H1 (cell line): ENCODE measurements around the gene ACBD5. TPM values are rescaled to one million over a fixed set of nuclear protein-coding genes. Genes with fewer than 3 reads are reported as not detected.

Source experiments
- CHD1 ChIP-seq: IDR thresholded peaks from 2 replicates; pipeline ENCODE4 v1.6.1; 2012; ENCODE audit warnings: low read depth, low read length, improper control_type of control experiment
- MAFK ChIP-seq: IDR thresholded peaks from 2 replicates; pipeline ENCODE4 v1.6.1; 2012; ENCODE audit warnings: low read depth, mild to moderate bottlenecking, improper control_type of control experiment, low read length
- NRF1 ChIP-seq: IDR thresholded peaks from 2 replicates; pipeline ENCODE4 v1.6.1; 2011; ENCODE audit warnings: mild to moderate bottlenecking, low read depth, low read length, improper control_type of control experiment
- PHF8 ChIP-seq: fragments of 200-600 bp; sonication (generic); conservative IDR thresholded peaks from 2 replicates; pipeline ENCODE4 v1.7.1; 2012; ENCODE audit warnings: low read depth, mild to moderate bottlenecking, inconsistent platforms, low read length, moderate library complexity
- RFX5 ChIP-seq: IDR thresholded peaks from 2 replicates; pipeline ENCODE4 v1.6.1; 2011; ENCODE audit warnings: low read depth, low read length, improper control_type of control experiment, borderline replicate concordance
- SIN3A ChIP-seq, 2 experiments: IDR thresholded peaks in 1 of 2; conservative IDR thresholded peaks in 1 of 2; 2 replicates each; pipeline ENCODE4 v1.6.1; 2011 to 2012; ENCODE audit warnings: low read length in 2 of 2, improper control_type of control experiment in 1 of 2, low read depth in 1 of 2, mild to moderate bottlenecking in 1 of 2
- polyA plus RNA-seq, 7 experiments: library from polyadenylated mRNA; depleted of rRNA in 3 of 7; stranded (reverse) in 5 of 7; unstranded in 2 of 7; fragments of >200 nt in 5 of 7; fragments of 200-250 nt in 2 of 7; gene quantifications; 1 replicate in 5 of 7; 2 replicates in 1 of 7; 4 replicates in 1 of 7; pipeline versions ENCODE4 v1.2.1 to v1.2.3, GENCODE V29; 2011 to 2013; ENCODE audit warnings: missing spikeins in 2 of 7, mixed read lengths in 2 of 7
- small RNA-seq: library from polyadenylated mRNA; stranded (forward); fragments of <200 nt; extraction: miRNeasy Mini kit (QIAGEN cat#:217004); gene quantifications from one replicate; pipeline ENCODE3, GENCODE V24; 2013; ENCODE audit not compliant: insufficient read depth
- total RNA-seq: library from RNA; stranded (reverse); fragmentation: NEBNext Ultra II Directional; extraction: Animal tissue kit (Norgen Biotek cat#: 25700); gene quantifications from 2 replicates; pipeline ENCODE4 v1.2.1, GENCODE V29; 2021
- TF ChIP-seq, protein P1 (sequence below): IDR thresholded peaks from 2 replicates; pipeline ENCODE4 v1.6.1; 2012; ENCODE audit warnings: low read length, inconsistent platforms

Gene ACBD5
- total and polyA plus RNA-seq, 2 of the 8 experiments (the other 6 are each of a cell fraction or from before 2014, with no cell fraction given) = 4.6 to 15.9 TPM

DNA sequence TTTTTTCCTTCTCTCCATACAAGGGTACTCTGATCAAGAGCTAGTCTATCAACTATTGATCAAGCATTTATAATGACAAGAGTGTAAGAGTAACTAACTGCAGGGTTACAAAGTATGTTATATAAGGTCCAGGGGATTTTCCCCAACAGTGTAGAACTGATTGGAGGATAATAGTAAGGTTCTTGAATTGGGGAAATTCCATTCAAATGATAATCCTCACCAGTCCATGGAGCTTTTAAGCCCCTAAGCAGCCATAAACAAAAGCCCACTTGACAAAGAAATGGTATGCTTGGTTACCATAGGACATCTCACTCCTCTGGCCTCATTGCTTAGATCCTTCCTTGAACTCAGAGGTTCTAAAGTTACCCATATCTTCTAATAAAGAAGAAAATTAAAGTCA lies 94.7 kb downstream of the ACBD5 start (continued):
- TF ChIP-seq SIN3A (conservative IDR thresholded peaks at IDR 0.05 in 1 of 2, IDR thresholded peaks at IDR 0.05 in 1 of 2; ENCODE audit: low read depth in 1 of 2, low read length in 2 of 2) = no peak
- TF ChIP-seq, protein P1, sequence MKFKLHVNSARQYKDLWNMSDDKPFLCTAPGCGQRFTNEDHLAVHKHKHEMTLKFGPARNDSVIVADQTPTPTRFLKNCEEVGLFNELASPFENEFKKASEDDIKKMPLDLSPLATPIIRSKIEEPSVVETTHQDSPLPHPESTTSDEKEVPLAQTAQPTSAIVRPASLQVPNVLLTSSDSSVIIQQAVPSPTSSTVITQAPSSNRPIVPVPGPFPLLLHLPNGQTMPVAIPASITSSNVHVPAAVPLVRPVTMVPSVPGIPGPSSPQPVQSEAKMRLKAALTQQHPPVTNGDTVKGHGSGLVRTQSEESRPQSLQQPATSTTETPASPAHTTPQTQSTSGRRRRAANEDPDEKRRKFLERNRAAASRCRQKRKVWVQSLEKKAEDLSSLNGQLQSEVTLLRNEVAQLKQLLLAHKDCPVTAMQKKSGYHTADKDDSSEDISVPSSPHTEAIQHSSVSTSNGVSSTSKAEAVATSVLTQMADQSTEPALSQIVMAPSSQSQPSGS = no peak
- TF ChIP-seq PHF8 = no peak
- no peak for TF ChIP-seq NRF1
- TF ChIP-seq RFX5 = no peak
- TF ChIP-seq CHD1 = no peak
- TF ChIP-seq MAFK = no peak

Small RNA genes lying within 50 kb of the gene (small RNA-seq; reads per million reads assigned to genes)
- gene RNU2-24P = not detected
- gene RNU7-12P = not detected

Other genes starting within 250 kb of the ACBD5 start
- 7.0 and 8.8 TPM in 2 replicates for gene ANKRD26, start 140.3 kb downstream of the ACBD5 start, total RNA-seq
- 0.66 and 1.3 TPM in 2 replicates for gene ANKRD26, start 140.3 kb downstream of the ACBD5 start, polyA plus RNA-seq (2011; rRNA removed)
- 118 and 120 TPM in 2 replicates for gene YME1L1, start 86.4 kb downstream of the ACBD5 start, total RNA-seq
- gene YME1L1, start 86.4 kb downstream of the ACBD5 start, polyA plus RNA-seq (2011; rRNA removed) = 18.5 and 24.6 TPM in 2 replicates
- gene MASTL, start 85.4 kb downstream of the ACBD5 start, total RNA-seq = 40.6 and 42.5 TPM in 2 replicates
- gene MASTL, start 85.4 kb downstream of the ACBD5 start, polyA plus RNA-seq (2011; rRNA removed) = 9.4 and 14.9 TPM in 2 replicates